Epidermal melanocyte (primary cell): ENCODE results near the gene DUX4.
"Not testable (repeated sequence)": the region's sequence is repeated elsewhere in the genome, so short reads cannot be mapped to it uniquely, and the experiment has no call there.

Source experiments
- DNase-seq: peaks from one replicate; pipeline ENCODE4 v3.0.0; 2011; ENCODE audit warnings: low spot score; ENCODE audit not compliant: insufficient read length

The DUX4 gene

GRCh38 chr4:190173428-190173827 lies at the start of gene DUX4:
DUX4 (plus strand) TSS chr4:190173774; CDS start chr4:190173774, 0 bp downstream.
- DNase-seq: not testable (repeated sequence)

- not testable (repeated sequence) for DNase-seq
These were observed 1.9 kb downstream of the DUX4 start for GRCh38 chr4:190175436-190175835.

- DNase-seq: not testable (repeated sequence)
These were observed 4.4 kb downstream of the DUX4 start for GRCh38 chr4:190177727-190178605.

GRCh38 chr4:190178606-190178990 lies 5.0 kb downstream of the DUX4 start:
- not testable (repeated sequence) for DNase-seq

GRCh38 chr4:190179030-190179739 lies 5.6 kb downstream of the DUX4 start:
- not testable (repeated sequence) for DNase-seq

- DNase-seq: not testable (repeated sequence)
These were observed 6.1 kb downstream of the DUX4 start for GRCh38 chr4:190179740-190180094.

- not testable (repeated sequence) for DNase-seq
These were observed 7.4 kb downstream of the DUX4 start for GRCh38 chr4:190180947-190181346.

GRCh38 chr4:190181481-190182100 lies 8.0 kb downstream of the DUX4 start:
- DNase-seq: not testable (repeated sequence)

GRCh38 chr4:190203510-190203909 lies 29.9 kb downstream of the DUX4 start:
- not testable (repeated sequence) for DNase-seq
